Measurements from ENCODE around the gene ADORA2B.
"Not testable (repeated sequence)": the region's sequence is repeated elsewhere in the genome, so short reads cannot be mapped to it uniquely, and the experiment has no call there.

GRCh38 chr17:15905236-15905635 lies 39.7 kb upstream of the ADORA2B start:
- not testable (repeated sequence) for TF ChIP-seq EZH2phosphoT487 (IDR thresholded peaks at IDR 0.05; ENCODE audit: borderline replicate concordance, low read length); CTCF (IDR thresholded peaks at IDR 0.05; ENCODE audit: low read depth, low read length, poor library complexity, severe bottlenecking)
